Body of pancreas (tissue), 4 donors: Measurements from ENCODE around the gene LDLRAD4. TPM values are rescaled to one million over a fixed set of nuclear protein-coding genes. Genes with fewer than 3 reads are reported as not detected.

Source experiments
- ATAC-seq: fragments of 150-250 bp; one replicate; pipeline ENCODE4 v1.9.1; 2016
- DNase-seq, 4 donors: peaks; one replicate each; pipeline ENCODE4 v3.0.0-alpha.2; 2019
- H3K27ac ChIP-seq, 4 donors: fragments of 200-600 bp; sonication (generic); 1 replicate in 3 of 4; 2 replicates in 1 of 4; pipeline versions ENCODE4 v1.5.1 to v1.6.1; 2016 to 2019; ENCODE audit warnings: mild to moderate bottlenecking in 1 of 4, mixed read lengths in 1 of 4, moderate library complexity in 1 of 4
- H3K27me3 ChIP-seq, 2 donors: fragments of 200-600 bp; sonication (generic); one replicate each; pipeline ENCODE4 v1.6.0; 2016; ENCODE audit warnings: mild to moderate bottlenecking in 1 of 2
- H3K36me3 ChIP-seq, 2 donors: fragments of 200-600 bp; sonication (generic); replicated peaks in 1 of 2; 2 replicates each; pipeline ENCODE4 v1.5.1; 2016; ENCODE audit warnings: low read depth in 2 of 2; ENCODE audit not compliant: insufficient read depth in 1 of 2
- H3K4me1 ChIP-seq: fragments of 200-600 bp; sonication (generic); one replicate; pipeline ENCODE4 v1.6.0; 2016
- H3K4me3 ChIP-seq, 2 donors: fragments of 200-600 bp; sonication (generic); 1 replicate in 1 of 2; 2 replicates in 1 of 2; pipeline ENCODE4 v1.5.1; 2016 to 2019
- H3K9me3 ChIP-seq, 3 donors: fragments of 200-600 bp; sonication (generic); 1 replicate in 2 of 3; 2 replicates in 1 of 3; pipeline ENCODE4 v1.5.1; 2016
- POLR2A ChIP-seq, 3 donors: fragments of 450-650 bp; IDR thresholded peaks; one replicate each; pipeline ENCODE4 v1.6.1; 2016; ENCODE audit warnings: antibody characterized with exemption in 3 of 3, mild to moderate bottlenecking in 2 of 3
- WGBS, 2 donors: methylation state at CpG; one replicate each; pipeline ENCODE4 v1.1.5; 2017; 5-methylcytosine and 5-hydroxymethylcytosine counted together
- intact Hi-C: fragments of 100-400 bp; cut with DNase I; formaldehyde crosslinking; loops from one replicate; pipeline ENCODE4 v1.15.1; 2023
- total RNA-seq, 2 donors: library from RNA; depleted of rRNA; stranded (reverse); fragments of >200 nt; gene quantifications; one replicate each; pipeline ENCODE4 v1.1.0, GENCODE V29; 2016
- TF ChIP-seq, protein P1 (sequence below), 7 experiments: fragments of 450-650 bp in 4 of 7; fragments of 200-600 bp in 3 of 7; sonication (generic) in 3 of 7; IDR thresholded peaks; one replicate each; pipeline ENCODE4 v1.5.1; 2016 to 2019; ENCODE audit warnings: antibody characterized with exemption in 7 of 7

Gene LDLRAD4
- total RNA-seq, 2 donors from 2014 or later, result 8.6 to 35.9 TPM

DNA sequence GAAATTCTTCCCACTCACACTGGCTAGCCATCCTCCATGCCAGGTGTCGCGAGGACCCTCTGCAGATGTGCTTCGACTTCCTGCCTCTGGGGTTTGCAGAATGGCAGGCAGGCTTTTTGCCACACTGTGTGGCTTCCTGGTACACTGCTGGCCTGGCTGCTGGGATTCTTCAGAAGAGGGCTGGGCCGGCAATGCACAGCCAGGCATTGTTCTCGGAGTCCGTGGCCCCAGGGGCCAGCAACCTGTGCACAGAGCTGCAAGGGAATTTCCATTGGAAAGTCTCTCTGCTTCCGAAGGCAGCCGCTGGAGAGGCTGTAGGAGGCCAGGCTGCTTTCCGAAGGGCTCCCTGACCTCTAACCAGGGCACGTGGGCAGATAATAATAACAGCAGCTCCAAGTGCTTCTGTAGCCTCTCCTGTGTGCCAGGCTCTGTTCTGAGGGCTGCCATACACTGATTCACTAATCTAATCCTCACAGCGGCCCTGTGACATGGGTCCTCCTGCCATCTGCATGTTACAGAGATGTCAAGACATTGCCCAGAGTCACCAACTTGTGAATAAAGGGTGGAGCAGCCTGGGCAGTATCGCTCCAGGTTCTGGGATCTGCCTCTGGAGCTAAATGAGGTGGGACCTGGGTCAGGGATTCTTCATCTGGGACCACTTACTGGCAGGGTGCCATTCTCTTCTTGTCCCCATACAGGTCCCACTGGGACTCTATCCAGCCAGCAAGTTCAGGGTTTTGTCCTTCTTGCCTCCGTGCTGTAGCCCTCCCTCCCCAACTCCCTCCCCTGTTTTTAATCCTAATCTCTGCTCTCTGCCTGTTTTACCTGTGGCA, 5.0 kb downstream of the LDLRAD4 start:
- ATAC-seq (peak; percentile 45), DNase-seq (peak in 2 of 4 donors; percentile 25 to 30)
- peaks cover 57% of the 10 kb centered on the region for H3K4me1 ChIP-seq
- no peak for TF ChIP-seq POLR2A (IDR thresholded peaks at IDR 0.05)
- TF ChIP-seq, protein P1, sequence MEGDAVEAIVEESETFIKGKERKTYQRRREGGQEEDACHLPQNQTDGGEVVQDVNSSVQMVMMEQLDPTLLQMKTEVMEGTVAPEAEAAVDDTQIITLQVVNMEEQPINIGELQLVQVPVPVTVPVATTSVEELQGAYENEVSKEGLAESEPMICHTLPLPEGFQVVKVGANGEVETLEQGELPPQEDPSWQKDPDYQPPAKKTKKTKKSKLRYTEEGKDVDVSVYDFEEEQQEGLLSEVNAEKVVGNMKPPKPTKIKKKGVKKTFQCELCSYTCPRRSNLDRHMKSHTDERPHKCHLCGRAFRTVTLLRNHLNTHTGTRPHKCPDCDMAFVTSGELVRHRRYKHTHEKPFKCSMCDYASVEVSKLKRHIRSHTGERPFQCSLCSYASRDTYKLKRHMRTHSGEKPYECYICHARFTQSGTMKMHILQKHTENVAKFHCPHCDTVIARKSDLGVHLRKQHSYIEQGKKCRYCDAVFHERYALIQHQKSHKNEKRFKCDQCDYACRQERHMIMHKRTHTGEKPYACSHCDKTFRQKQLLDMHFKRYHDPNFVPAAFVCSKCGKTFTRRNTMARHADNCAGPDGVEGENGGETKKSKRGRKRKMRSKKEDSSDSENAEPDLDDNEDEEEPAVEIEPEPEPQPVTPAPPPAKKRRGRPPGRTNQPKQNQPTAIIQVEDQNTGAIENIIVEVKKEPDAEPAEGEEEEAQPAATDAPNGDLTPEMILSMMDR (IDR thresholded peaks at IDR 0.05), result no peak
- no peaks in the 10 kb centered on the region for H3K36me3 ChIP-seq
- no peaks in the 10 kb centered on the region for H3K27me3 ChIP-seq
- intact Hi-C loops, result no loop called here
- H3K27ac ChIP-seq, result peak overlapping the region in 3 of 4 donors; percentile 27 to 79 (median 71)
- H3K4me3 ChIP-seq, result no peak overlapping the region
- WGBS, 2 donors, result 69 to 74% methylated on average over 8 to 13 of the region's 13 CpGs
- H3K9me3 ChIP-seq, result no peaks in the 10 kb centered on the region

DNA sequence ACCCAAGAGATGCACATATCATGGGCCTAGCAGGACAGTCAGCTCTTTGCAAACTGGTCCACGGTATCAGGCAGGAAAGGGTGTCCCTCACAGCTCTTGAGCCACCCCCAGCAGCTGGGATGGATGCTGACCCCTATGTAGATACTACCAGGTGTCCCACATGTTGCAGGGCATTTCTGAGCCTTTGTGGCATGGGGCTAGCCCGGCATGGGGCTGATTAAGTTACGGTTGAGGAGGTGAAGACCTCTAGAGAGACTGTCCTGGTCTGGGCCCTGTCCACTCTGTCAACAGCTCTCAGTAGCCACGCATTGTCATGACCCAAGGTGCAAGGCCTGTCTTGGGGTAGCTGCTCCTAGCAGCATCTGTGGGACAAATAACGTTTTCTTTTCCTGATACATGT, 6.7 kb downstream of the LDLRAD4 start:
- no peaks in the 10 kb centered on the region for H3K27me3 ChIP-seq
- intact Hi-C loops, result no loop called here
- H3K4me1 ChIP-seq, result peaks cover 40% of the 10 kb centered on the region
- no peaks in the 10 kb centered on the region for H3K36me3 ChIP-seq
- TF ChIP-seq, protein P1 (IDR thresholded peaks at IDR 0.05), result no peak
- TF ChIP-seq POLR2A (IDR thresholded peaks at IDR 0.05), result no peak
- H3K27ac ChIP-seq, result no peak overlapping the region
- no peak for ATAC-seq
- H3K9me3 ChIP-seq, result no peaks in the 10 kb centered on the region
- 83 to 93% methylated on average over 5 of the region's 5 CpGs for WGBS, 2 donors
- no peak for DNase-seq
- H3K4me3 ChIP-seq, result no peak overlapping the region

DNA sequence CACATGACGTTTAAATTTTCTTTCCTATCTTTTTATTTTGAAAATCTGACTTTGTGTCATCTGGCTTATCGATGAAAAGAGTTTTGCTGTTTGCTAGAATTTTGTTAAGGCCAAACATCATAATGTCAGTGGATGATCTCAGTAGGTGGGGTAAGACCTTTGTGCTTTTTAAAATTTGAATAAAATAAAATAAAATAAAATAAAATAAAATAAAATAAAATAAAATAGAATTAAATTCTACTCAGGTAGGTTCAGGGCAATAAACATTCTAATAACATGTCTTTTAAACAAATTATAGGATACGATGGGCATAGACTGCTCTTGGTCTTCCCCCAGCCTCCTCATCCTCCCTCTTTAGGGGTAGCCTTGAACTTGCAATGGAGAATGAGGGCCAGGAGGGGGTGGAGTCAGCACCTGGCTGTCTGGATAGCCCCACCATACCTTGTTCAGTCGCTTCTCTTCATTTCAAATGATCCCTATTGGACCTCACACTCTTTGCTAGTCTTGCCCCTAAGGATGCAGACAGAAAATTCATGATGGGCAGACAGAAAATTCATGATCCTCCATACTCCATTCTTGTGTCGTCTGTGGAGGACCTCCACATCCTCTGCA, 8.1 kb downstream of the LDLRAD4 start:
- intact Hi-C loops, result no loop called here
- no peak for ATAC-seq
- Histone ChIP-seq H3K4me3 (no peak overlapping the region), H3K9me3 (no peaks in the 10 kb centered on the region), H3K36me3 (no peaks in the 10 kb centered on the region), H3K27me3 (no peaks in the 10 kb centered on the region), H3K27ac (no peak overlapping the region), H3K4me1 (peaks cover 26% of the 10 kb centered on the region)
- no peak for DNase-seq
- 79 to 89% methylated on average over 5 of the region's 5 CpGs for WGBS, 2 donors
- TF ChIP-seq, protein P1 (IDR thresholded peaks at IDR 0.05), result no peak
- TF ChIP-seq POLR2A (IDR thresholded peaks at IDR 0.05), result no peak

DNA sequence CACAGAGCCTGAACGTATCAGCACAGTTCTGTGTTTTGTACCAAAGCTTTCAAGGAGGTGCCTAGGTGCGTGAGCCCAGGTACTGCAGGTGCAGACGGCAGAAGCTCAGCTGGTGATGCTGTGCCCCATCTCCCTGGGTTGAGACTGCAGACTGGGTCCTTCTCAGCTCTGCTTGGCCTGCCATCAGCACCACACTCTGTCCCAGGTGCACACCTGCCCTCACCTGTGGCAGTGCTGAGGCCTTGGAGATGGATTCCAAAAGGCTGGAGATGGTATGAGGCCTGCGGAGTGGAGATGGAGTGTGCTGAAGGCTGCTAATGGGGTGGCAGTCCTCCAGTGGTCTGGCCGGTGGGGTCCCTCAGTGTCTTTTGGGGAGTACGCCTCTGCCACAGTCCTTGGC, 9.3 kb downstream of the LDLRAD4 start:
- Histone ChIP-seq H3K36me3 (no peaks in the 10 kb centered on the region), H3K27ac (no peak overlapping the region), H3K4me3 (no peak overlapping the region), H3K27me3 (no peaks in the 10 kb centered on the region), H3K9me3 (no peaks in the 10 kb centered on the region), H3K4me1 (peaks cover 13% of the 10 kb centered on the region)
- intact Hi-C loops, result no loop called here
- DNase-seq (no peak), ATAC-seq (no peak)
- 89 to 98% methylated on average over 4 to 6 of the region's 6 CpGs for WGBS, 2 donors
- TF ChIP-seq, protein P1 (IDR thresholded peaks at IDR 0.05), result no peak
- no peak for TF ChIP-seq POLR2A (IDR thresholded peaks at IDR 0.05)
